Subcutaneous abdominal adipose tissue (tissue), 5 donors: ENCODE results near the gene ARHGAP30.

Source experiments
- H3K27ac ChIP-seq: one replicate; pipeline ENCODE4 v1.7.0; 2013; ENCODE audit warnings: low read depth, mild to moderate bottlenecking, inconsistent platforms, low read length, moderate library complexity
- H3K27me3 ChIP-seq, 5 donors: one replicate each; pipeline ENCODE4 v1.7.0; 2013; ENCODE audit warnings: low read length in 5 of 5, inconsistent platforms in 1 of 5; ENCODE audit not compliant: control insufficient read depth in 5 of 5, insufficient read depth in 4 of 5
- H3K36me3 ChIP-seq, 5 donors: one replicate each; pipeline ENCODE4 v1.7.0; 2013; ENCODE audit warnings: low read length in 5 of 5; ENCODE audit not compliant: control insufficient read depth in 5 of 5, insufficient read depth in 5 of 5
- H3K4me1 ChIP-seq, 5 donors: one replicate each; pipeline ENCODE4 v1.7.0; 2013; ENCODE audit warnings: low read length in 5 of 5, mild to moderate bottlenecking in 3 of 5, moderate library complexity in 1 of 5; ENCODE audit not compliant: control insufficient read depth in 5 of 5, insufficient read depth in 5 of 5
- H3K4me3 ChIP-seq, 5 donors: one replicate each; pipeline ENCODE4 v1.7.0; 2013; ENCODE audit warnings: low read length in 5 of 5, low read depth in 1 of 5
- H3K9ac ChIP-seq, 5 donors: one replicate each; pipeline ENCODE4 v1.7.0; 2013; ENCODE audit warnings: low read length in 5 of 5, mild to moderate bottlenecking in 4 of 5, moderate library complexity in 3 of 5
- H3K9me3 ChIP-seq, 5 donors: one replicate each; pipeline ENCODE4 v1.7.0; 2013; ENCODE audit warnings: low read length in 5 of 5; ENCODE audit not compliant: control insufficient read depth in 5 of 5
- donor health status: healthy.
- donor health status: healthy.
- donor health status: healthy.
- donor health status: healthy.
- donor health status: healthy.

ARHGAP30 gene

DNA sequence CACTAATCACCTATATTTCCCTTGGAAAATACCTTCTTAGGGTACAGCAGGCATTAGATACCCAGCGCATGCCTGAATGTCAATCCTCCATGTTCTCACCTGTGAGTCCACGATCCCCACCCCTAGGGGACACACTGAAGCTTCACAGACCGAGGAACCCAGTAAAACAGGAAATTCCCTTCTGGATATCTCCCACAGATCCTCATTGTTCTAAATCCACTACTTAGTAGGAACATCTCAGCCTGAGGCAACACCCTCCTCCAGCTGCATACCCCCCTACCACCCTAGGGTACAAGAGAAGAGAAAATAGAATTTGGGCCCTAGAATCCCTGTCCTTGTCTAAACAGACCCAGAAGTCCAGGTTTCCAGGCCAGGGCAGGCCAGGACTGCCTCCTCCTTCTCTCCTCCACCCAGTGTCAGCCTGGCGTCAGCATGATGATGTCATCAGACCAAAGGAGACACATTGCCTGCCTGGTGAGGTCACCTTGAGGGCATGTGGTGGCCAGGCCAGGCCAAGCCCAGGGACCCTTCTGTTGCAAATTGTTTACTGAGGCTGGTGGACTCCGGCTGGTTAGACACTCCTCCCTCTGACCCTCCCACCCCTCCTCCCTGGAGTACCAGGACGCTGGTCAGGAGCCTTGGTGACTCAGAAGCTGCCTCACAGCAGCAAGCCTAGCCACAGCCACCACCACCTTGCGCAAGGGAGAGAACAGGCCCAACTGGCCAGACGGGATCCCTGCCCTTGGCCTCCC lies 13.5 kb upstream of the ARHGAP30 start:
- no peak overlapping the region for H3K27ac ChIP-seq
- no peak overlapping the region for H3K9ac ChIP-seq
- peaks cover 0 to 6% (median 0%) of the 10 kb centered on the region in 5 donors for H3K4me1 ChIP-seq
- H3K36me3 ChIP-seq = no peaks in the 10 kb centered on the region
- no peak overlapping the region for H3K4me3 ChIP-seq
- H3K27me3 ChIP-seq = peaks cover 0 to 3% (median 0%) of the 10 kb centered on the region in 5 donors
- no peaks in the 10 kb centered on the region for H3K9me3 ChIP-seq

DNA sequence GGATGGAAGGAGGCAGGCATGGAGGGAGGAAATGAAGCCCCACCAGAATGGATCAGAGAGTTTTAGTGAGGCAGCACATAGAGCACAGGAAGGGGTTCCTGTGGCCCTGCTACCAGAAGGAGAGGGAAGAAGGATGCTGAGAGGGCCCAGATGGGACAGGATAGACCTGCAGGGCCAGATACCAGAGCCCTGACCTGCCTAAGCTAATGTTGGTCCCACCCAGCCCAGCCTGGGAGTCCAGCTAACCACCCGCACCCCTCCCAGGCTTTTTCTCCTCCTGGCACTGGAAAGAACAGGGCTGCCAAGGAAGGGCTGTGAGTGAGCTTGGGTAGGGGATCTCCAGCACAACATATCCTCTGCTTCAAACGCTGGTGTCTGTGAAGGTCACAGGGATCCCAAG lies 12.8 kb upstream of the ARHGAP30 start:
- peaks cover 0 to 3% (median 0%) of the 10 kb centered on the region in 5 donors for H3K27me3 ChIP-seq
- H3K9ac ChIP-seq = no peak overlapping the region
- H3K4me1 ChIP-seq = peaks cover 0 to 6% (median 0%) of the 10 kb centered on the region in 5 donors
- H3K27ac ChIP-seq = no peak overlapping the region
- H3K4me3 ChIP-seq = no peak overlapping the region
- H3K36me3 ChIP-seq = no peaks in the 10 kb centered on the region
- H3K9me3 ChIP-seq = no peaks in the 10 kb centered on the region

DNA sequence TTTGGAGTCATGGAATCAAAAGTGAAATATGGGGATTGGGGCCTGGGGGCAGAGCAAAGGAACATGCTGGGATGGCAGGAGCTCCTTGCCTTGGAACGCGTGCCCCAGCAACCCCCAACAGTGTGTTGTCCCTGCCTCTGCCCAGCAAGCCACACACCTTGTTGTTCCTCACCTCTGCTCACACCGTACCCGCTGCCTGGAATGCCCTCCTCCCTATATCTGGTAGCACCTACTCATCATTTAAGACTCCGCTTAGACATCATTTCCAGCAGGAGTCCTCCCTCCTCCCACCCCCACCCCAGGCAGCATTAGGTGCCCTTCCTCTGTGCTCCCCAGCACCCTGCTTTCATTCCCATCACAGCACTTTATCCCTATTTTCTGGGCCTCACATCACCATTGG lies 11.8 kb upstream of the ARHGAP30 start:
- Histone ChIP-seq H3K4me3 (no peak overlapping the region), H3K9me3 (no peaks in the 10 kb centered on the region), H3K4me1 (peaks cover 0 to 6% (median 0%) of the 10 kb centered on the region in 5 donors)

DNA sequence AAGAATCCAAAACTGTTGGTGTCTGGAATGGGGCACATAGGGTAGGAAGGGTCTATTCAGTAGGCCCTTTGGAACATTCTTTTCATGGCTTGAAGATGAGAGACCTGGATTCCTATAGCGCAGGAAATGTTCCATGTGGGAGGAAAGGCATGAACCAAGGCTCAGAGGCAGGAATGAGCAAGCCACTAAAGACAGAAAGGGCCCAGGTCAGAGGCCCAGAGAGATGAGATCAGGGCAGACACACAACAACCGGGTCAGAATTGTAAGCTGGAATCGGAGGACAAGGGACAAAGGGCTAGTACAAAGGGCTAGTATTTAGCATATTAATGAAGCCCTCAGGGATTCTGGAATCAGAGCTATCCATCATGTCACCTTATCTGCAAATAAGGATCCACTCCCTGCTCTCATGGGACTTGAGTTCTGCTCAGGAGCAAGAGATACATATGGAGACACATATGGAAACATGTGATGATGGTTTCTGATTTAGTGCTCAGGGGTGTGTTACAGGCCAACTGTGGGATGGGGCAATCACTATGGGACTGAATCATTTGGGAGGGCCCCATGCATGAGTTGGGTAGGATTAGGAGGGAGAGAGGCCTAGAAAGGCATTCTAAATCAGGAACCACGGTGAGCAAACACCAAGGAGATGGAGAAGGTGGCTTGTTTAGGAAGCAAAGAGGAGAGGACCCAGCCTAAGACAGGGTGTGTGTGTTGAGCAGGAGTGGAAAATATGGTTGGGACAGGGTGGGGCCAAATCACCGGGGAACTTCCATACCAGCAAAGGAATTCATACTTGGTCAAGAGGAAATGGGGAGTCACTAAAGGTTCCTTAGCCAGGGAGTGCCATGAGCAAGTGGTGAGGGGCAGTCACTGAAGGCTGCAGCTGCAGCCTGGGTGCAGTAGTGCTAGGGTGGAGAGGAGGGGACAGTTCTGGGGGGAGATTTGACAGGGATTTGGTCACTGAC lies 11.0 kb upstream of the ARHGAP30 start:
- H3K9me3 ChIP-seq = no peaks in the 10 kb centered on the region
- no peak overlapping the region for H3K4me3 ChIP-seq
- no peak overlapping the region for H3K9ac ChIP-seq
- H3K4me1 ChIP-seq = peaks cover 0 to 6% (median 0%) of the 10 kb centered on the region in 5 donors
- H3K27ac ChIP-seq = no peak overlapping the region
- H3K36me3 ChIP-seq = no peaks in the 10 kb centered on the region
- peaks cover 0 to 3% (median 0%) of the 10 kb centered on the region in 5 donors for H3K27me3 ChIP-seq

More for the DNA sequence above, 11.8 kb upstream of the ARHGAP30 start:
- H3K27ac ChIP-seq = no peak overlapping the region
- peaks cover 0 to 3% (median 0%) of the 10 kb centered on the region in 5 donors for H3K27me3 ChIP-seq
- no peaks in the 10 kb centered on the region for H3K36me3 ChIP-seq
- no peak overlapping the region for H3K9ac ChIP-seq

DNA sequence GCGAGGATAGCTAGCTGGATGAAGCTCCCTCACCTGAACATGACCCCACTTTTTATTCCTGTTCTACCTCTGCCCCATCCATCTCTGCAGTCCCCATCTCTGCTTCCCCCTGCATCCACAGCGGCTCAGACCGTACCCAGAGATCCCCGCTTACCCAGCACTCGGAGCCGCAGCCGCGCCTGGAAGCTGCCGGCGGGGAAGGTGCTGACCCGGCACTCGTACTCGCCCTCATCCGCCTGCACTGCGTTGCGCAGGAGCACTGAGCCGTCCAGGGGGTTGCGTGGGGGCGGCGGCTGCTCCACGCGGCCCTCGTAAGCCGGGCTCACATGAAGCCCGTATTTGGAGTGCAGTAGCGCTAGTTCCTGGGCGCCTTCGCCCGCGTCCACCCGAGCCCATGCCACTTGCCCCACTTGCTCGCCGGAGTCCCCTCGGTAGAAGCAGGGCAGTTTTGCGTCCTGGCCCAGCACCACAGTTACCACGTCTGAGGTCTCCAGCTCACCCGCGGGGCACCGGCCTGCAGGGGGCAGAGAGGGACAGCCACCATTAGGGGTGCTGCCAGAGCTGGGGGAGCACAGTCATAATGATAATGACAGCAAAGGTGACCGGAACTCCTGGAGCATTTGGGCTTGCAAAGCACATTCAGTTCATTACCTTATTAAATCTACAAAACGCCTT lies 9.9 kb upstream of the ARHGAP30 start:
- Histone ChIP-seq H3K9ac (no peak overlapping the region), H3K27me3 (peaks cover 0 to 3% (median 0%) of the 10 kb centered on the region in 5 donors), H3K36me3 (no peaks in the 10 kb centered on the region), H3K4me1 (peaks cover 0 to 6% (median 0%) of the 10 kb centered on the region in 5 donors), H3K27ac (no peak overlapping the region), H3K4me3 (no peak overlapping the region), H3K9me3 (no peaks in the 10 kb centered on the region)

DNA sequence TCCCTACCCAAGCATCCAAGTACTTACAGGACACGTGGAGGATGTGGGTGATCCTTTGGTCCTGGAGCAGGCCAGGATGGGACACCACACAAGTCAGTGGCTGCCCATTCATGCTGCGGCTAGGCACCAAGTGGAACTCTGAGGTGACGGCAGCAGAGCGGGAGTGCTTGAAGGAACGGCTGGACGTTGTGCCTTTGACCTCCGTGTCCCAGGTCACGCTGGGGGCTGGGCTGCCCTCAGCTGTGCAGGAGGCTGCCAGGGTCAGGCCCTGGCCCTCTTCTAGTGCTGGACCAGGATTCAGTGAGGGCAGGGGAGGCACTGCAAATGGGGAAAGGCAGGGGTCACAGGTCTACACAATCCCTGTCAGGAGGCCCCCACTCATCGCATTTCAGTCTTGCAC lies 7.7 kb upstream of the ARHGAP30 start:
- Histone ChIP-seq H3K9me3 (no peaks in the 10 kb centered on the region), H3K9ac (no peak overlapping the region), H3K27ac (no peak overlapping the region), H3K36me3 (no peaks in the 10 kb centered on the region), H3K27me3 (peaks cover 0 to 3% (median 0%) of the 10 kb centered on the region in 5 donors), H3K4me3 (no peak overlapping the region), H3K4me1 (no peaks in the 10 kb centered on the region)

DNA sequence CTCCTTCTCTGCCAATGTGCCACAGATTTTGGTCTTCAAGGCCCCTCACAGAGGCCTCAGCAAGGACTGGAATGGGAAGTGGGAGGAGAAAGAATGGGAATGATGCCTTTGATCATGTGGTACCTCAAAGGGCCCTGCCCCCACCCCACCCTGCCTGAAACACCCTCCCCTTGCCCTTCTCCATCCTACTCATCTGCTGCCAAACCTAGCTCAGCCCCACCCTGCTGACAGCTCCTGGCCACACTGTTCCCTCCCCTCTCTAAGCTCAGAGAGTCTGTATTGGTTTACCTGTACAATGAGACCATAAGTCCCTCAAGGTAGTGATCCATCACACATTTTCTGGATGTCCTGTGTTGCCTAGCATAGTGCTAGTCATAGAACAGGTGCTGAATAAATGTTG lies 6.7 kb upstream of the ARHGAP30 start:
- H3K36me3 ChIP-seq = no peaks in the 10 kb centered on the region
- peaks cover 0 to 4% (median 2%) of the 10 kb centered on the region in 5 donors for H3K4me1 ChIP-seq
- peaks cover 0 to 3% (median 0%) of the 10 kb centered on the region in 5 donors for H3K27me3 ChIP-seq
- H3K9ac ChIP-seq = no peak overlapping the region
- no peaks in the 10 kb centered on the region for H3K9me3 ChIP-seq
- H3K27ac ChIP-seq = no peak overlapping the region
- H3K4me3 ChIP-seq = no peak overlapping the region

DNA sequence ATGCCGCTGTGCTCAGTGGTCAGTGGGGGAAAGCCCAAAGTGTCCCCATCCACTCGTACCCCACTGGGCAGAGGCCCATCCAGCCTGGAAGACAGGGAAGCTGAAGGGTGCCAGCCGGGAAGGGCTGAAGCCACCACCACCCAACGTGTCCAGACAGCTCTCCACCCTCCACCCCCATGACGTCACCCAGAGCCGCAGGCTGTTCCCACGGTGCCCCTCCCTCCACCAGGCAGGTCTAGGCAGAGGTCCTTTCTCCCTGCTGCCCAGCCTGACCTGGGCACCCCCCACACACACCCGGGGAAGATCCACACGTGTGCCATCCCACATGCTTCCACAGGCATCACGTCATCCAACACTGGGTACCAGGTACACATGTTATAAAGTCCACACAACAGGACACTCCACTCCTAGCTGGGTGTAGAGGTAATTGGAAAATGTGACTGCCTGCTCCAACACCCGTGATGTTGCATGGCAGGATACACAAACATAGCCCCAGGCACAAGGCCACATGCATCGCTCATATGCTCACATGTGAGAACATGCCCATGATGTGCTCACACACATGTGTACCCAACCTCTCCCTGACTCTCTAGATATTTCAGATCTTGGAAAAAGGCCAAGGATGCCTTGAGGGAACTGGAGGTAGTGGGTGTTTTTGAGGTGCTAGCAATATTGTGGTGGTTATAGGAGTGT lies 5.1 kb upstream of the ARHGAP30 start:
- Histone ChIP-seq H3K9ac (no peak overlapping the region), H3K4me1 (peaks cover 0 to 4% (median 3%) of the 10 kb centered on the region in 5 donors), H3K36me3 (no peaks in the 10 kb centered on the region), H3K9me3 (no peaks in the 10 kb centered on the region), H3K27ac (no peak overlapping the region), H3K4me3 (no peak overlapping the region), H3K27me3 (peaks cover 0 to 3% (median 0%) of the 10 kb centered on the region in 5 donors)

DNA sequence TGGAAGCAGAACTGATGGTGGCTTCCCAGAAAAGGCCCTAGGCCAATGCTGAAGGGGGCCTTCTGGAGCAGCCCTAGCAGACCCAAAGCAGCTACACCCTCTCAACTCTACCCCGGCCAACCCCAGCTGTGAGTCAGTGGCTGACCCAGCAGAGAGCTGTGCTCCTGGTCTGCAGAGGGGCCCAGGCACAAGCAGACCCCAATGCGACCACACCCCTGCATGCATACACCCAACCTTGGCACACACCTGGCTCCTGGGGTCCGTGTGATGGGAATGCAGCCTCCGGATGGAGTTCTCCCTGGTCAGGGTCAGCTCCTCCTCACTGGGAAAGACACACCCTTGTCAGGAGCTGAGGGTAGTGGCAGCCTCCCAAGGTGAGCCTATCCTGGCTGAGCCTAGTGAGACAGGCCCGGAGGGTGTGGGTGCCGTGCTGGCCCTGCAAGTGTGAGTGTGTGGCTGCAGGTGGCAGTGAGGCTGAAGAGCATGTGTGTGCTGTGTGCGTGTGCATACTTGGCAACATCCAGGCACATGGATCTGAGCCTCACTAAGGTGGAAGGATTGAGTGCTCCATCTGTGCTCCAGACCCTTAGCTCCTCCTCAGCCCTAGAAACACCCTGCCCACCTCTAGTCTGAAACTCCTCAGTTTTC lies 3.9 kb upstream of the ARHGAP30 start:
- Histone ChIP-seq H3K4me1 (peaks cover 0 to 8% (median 8%) of the 10 kb centered on the region in 5 donors), H3K27ac (no peak overlapping the region), H3K4me3 (no peak overlapping the region), H3K36me3 (no peaks in the 10 kb centered on the region), H3K9ac (no peak overlapping the region), H3K9me3 (no peaks in the 10 kb centered on the region), H3K27me3 (no peaks in the 10 kb centered on the region)
